Stimulated activated CD8-positive, alpha-beta memory T cell treated with anti-CD3 and anti-CD28 coated beads, Interleukin-7, amount 100 ng/mL, for 24 hours (primary cell): Measurements from ENCODE around the gene ABO.
"Not testable (repeated sequence)": the region's sequence is repeated elsewhere in the genome, so short reads cannot be mapped to it uniquely, and the experiment has no call there.

Source experiments
- DNase-seq: peaks from one replicate; pipeline ENCODE4 v3.0.0-alpha.2; 2020; ENCODE audit warnings: low read depth

Gene ABO

DNA sequence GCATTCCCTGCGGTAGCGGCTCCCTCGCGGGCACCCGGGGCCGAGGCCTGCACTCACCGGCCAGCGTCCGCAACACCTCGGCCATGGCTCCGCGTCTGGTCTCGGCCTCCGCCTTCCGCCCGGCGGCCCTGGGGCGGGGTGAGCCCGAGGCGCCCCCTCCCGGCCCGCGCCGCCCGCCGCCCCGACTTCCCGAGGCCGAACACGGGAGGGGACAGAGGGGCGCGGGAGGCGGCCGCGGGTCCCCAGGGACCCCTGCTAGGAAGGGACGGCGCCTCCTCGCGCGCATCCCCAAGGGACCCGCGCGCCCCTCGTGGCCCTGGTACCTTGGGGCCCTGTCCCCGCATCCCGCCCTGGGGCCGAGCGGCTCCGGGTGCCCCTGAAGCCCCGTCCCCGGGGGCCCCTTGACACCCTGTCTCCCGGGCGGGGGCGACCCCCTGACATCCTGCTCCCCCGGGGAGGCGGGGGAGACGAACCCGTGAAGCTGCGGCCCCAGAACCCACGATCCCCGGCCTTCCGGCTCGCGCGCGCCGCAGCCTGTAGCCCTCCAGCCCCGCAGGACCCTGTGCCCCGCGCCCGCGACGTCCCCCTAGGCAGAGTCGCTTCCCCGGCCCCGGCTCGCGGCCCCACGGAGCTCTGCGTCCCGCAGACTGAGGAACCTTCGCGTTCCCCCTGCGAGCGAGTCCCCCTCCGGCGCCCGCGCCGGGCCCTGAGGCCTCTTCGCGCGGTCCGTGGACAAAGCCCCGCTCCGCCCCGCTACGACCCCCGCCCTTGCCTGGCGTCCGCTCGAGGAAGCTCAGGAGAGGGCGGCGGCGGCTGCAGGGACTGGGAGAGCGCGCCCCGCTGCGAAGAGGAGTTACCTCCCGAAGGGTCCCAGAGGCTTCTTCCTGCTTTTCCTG, at the start of gene ABO:
Gene ABO (minus strand): TSS at position 97 of the 896 bp plus-strand sequence.
- no peak for DNase-seq

DNA sequence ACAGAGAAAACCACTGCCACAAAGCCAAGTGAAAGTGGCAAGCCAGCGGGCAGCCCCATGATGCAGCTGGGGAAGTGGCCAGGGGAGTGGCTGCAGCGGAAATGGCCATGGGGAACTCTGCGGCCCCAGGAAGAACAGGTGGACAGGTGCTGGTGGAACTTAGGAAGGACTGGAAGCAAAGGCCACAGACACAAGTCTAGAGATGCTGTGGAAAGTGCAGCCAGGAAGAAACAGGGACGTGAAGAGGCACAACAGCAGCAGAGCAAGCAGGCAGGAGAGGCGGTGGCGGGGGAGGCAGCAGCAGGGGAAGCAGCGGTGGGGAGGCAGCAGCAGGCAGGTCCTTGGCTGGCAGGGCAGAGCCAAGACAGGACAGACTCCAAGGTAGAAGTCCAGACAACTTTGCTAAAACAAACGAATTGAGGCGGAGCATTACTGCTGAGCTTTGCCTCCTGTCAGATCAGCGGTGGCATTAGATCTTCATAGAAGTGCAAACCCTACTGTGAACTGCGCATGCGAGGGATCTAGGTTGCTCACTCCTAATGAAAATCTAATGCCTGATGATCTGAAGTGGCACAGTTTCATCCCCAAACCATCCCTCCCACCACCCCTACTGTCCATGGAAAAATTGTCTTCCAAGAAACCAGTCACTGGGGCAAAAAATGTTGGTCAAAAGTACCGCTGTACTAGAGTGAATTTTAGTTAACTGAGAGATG, 49.1 kb upstream of the ABO start:
- no peak for DNase-seq

DNA sequence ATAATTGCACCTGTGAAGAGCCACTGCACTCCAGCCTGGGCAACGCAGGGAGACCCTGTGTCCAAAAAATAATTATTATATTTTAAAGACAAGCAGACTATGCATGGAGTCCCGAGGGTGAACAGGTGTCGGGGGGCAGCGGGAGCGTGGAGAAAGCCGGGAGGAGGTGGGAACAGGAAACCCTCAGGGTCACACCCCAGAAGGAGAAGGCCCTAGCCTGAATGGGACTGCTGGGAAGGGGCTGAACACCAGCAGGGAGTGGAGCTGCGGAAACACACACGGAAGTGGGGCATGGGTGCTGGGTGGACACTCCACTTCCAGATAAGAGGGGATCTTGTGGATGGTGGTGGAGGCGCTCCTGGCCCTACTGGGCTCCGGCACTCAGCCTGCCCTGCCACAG, 48.2 kb upstream of the ABO start:
- DNase-seq: no peak

DNA sequence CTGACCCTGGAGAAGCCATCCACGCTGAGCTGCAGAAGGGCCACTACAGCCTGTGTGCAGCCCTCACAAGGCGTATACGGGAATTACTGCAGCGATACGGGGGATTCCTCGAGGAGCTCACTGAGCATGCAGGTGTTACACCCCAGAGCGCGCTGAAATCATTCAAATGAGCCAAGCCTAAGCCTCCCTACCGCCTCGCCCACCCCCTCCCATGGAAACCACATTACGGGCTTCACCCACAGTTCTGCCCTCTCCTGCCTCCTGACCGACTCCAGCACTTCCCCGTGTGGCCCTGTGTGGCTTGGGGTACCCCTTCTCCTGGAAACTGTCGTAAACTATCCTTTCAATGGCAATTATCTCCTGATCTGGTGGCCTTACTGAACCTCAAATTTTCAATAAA, 47.7 kb upstream of the ABO start:
- no peak for DNase-seq

DNA sequence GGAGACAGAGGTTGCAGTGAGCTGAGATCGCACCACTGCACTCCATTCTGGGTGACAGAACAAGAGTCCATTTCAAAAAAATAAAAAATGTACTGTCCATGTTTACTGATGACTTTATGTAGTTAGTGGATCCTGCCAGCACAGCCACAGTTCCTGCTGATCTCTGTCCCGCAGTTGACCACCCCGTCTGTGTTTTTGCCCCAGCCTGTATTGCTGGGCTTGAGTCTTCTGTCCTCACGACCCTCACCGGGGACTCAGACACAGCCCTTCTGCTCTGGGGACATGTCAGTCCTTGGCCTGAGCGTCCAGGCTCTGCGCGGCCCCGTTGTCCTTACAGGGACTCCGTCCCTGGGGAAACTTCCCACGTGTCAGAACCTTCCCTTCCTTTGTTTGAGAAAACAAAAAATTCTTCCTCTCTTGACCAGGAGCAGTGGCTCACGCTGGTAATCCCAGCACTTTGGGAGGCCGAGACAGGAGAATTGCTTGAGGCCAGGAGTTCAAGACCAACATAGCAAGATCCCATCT, 46.5 kb upstream of the ABO start:
- no peak for DNase-seq

DNA sequence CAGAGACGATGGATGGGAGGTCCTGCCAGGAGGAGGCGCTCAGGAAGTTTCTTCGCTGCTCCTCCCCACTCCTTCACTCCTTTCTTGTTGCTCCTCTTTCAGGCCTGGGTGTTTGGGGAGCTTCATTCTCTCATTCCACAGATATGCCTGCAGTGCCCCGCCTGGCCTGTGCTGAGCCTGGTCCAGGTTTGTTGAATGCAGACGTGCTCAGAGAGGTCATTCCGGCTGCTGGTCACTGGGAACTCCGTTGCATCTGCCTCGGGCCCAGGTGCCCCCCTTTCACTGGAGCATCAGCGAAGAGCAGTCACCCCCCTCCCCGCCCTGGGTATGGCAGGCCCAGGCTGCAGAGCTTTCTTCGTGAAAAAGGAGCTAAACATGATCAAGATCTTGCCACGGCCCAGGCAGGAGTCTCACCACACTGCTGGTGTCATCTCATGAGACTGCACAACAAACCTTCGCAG, 45.5 kb upstream of the ABO start:
- no peak for DNase-seq

DNA sequence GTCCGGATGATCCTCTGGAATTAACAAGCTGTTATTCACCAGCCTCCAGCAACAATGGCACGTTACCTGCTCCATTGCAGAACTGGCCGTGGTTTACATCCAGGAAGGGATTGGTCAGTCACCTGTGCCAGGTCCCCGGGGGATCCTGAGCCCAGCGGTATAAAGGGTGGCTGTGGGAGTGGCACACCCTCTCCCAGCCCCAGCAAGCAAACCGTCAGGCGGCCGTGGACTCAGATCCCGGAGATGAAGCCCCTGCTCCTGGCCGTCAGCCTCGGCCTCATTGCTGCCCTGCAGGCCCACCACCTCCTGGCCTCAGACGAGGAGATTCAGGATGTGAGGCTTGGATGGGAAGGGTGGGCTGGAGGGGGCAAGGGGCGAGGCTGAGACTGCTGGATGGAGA, 42.5 kb upstream of the ABO start:
- not testable (repeated sequence) for DNase-seq

DNA sequence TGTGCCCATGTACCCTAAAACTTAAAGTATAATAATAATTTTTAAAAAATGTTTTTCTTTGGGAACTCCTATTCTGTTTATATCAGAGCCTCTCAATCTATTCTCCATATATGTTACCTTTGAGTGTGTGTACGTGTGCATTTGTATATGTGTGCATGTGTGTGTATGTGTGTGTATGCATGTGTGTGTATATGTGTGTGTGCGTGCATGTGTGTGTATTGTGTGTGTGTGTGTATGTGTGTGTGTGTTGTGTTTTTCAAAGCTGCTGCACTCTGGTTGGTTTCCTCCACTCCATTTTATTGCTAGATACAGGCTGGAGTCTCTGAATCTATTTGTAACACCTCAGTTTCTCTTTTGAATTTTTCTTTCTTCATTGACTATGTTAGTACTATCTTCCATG, 41.0 kb upstream of the ABO start:
- DNase-seq: no peak

DNA sequence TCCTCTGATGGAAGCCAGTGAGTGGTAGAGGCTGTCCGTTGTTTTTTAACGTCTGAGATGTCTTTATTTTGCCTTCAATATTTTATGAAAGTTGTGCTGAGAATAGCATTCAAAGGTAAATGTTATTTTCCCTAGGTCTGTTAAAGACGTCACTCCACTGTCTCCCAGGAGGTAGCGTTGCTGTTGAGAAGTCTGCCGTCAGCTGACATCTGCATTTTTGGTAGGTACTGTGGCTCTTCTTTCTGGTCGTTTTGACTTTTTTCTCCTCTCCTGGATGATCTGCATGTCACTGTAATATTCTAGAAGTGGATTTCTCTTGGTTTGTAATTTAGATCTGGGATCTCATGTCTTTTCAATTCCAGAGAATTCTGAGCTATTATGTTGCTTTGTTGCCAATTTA, 34.6 kb upstream of the ABO start:
- DNase-seq: no peak

DNA sequence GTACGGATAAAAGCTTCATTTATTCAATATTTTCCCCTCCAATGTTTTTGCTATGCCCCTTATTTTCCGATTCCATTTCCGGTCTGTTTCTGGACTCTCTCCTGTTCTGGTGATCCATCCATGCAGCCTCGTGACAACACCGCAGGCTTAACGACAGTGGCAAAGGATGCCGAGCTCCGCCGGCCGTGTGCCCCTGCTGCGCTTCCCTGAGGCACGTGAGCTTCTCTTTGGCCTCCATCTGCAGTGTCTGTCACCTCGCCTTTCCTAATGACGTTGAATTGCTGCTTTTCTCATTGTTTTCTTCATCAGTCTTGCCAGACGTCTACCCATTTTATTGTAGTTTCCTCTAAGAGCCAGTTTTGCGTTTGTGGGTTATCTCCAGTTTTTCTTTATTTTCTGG, 32.3 kb upstream of the ABO start:
- no peak for DNase-seq

DNA sequence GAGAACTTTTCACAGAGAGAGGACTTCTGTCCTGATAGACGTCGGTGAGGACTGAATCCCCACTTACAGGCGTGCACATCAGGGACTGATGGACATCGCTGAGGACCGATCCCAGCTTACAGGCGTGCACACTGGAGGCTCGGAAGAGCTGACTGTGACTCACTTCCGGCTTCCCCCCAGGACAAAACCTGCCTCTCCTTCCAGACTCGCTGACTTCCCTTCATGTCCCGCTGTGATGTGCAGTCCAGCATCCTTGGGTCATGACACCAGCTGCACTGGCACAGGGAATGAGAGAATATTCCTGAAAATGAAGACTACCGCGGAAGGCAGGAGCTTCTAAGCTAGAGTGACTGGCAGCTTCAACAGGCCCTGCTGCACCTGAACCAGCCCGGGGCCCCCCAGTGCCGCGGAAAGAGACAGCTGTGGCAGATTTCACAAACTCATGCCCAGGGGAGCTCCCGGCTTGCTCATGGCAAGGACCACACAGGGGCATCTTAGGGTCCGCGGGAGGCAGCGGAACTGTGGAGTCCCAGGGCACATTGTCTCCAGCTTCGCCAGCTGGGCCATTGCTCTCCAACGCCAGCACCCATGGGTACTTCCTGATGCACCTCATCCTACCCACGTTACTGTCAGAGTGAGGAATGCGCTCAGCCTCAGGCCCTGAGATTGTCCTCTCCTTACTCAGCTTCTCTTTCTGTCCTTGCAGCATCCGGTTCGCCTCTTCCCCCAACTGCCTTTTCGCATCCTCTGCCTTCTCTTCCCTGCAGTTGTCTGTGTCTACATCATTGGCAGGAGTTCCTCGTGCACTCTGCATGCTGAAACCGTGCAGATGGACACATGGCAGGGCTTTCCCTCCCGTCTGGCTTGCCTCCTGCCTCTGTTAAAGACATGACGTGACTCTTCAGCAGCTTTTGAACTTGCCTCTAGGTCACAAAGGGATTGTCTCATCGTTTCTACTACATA, 31.5 kb upstream of the ABO start:
- no peak for DNase-seq

DNA sequence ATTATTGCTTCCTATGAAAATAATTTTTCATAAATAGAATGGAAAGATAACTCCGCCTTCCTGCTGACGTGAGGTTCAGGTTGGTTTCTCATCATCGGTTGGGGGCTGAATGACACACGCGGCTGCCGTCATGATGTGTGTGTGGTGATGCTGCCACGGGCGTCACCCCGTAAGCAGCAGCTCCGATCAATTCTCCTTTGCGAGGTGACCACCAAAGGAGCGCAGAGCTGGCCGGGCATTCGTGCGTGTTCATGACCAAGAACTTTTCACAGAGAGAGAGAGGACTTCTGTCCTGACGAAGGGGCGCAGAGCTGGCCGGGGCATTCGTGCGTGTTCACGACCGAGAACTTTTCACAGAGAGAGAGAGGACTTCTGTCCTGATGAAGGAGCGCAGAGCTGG, 30.7 kb upstream of the ABO start:
- no peak for DNase-seq

DNA sequence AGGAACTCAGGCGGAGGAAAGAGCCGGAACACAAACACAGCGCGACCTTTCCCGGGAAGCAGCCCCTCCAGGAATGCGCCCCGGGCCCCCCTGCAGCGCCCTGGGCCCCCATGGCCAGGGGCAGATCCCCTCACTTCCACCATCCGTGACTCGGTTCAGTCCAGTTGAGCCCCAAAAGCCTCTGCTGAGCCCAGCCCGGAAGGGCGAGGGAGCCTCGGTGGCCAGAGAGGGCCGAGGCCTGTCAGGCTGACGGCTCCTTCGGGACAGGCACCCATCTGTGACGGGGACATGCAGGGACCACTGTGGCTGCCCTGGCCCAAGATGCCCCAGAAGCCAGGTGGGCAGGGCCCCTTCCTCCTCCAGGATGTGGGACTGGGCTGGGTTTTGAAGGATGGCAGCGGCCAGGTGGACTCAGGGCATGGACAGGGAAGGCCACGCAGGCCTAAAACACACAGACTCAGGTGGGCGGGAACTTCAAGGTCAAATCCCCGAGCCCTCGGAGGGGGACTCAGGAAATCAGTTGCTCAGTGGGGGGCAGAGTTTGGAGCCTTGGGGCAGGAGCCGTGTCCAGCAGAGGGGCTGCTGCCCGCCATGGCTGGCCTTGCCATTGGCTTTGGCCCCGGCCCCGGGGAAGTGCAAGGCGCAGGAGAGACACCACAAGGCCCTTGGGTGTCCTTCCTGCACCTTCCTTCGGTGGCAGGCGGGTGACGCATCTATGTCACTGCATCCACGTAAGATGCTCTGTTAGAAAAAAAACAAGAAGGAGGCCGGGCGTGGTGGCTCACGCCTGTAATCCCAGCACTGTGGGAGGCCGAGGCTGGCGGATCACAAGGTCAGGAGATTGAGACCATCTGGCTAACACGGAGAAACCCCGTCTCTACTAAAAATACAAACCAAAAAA, 29.7 kb upstream of the ABO start:
- no peak for DNase-seq

DNA sequence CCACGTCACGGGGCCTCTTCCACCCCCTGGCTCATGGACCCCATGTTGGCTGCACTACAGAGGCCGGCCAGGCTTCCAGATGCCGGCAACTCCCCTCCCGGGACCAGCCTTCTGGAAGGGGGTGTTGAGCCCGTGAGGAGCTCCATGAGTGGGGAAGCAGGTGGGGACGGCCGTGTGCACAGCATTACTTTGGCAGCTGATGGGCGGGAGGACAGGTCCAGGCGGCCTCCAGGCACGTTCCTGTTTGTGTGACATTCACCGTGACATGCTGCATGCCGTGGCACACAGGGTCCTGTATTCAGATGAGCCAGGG, 29.1 kb upstream of the ABO start:
- no peak for DNase-seq

DNA sequence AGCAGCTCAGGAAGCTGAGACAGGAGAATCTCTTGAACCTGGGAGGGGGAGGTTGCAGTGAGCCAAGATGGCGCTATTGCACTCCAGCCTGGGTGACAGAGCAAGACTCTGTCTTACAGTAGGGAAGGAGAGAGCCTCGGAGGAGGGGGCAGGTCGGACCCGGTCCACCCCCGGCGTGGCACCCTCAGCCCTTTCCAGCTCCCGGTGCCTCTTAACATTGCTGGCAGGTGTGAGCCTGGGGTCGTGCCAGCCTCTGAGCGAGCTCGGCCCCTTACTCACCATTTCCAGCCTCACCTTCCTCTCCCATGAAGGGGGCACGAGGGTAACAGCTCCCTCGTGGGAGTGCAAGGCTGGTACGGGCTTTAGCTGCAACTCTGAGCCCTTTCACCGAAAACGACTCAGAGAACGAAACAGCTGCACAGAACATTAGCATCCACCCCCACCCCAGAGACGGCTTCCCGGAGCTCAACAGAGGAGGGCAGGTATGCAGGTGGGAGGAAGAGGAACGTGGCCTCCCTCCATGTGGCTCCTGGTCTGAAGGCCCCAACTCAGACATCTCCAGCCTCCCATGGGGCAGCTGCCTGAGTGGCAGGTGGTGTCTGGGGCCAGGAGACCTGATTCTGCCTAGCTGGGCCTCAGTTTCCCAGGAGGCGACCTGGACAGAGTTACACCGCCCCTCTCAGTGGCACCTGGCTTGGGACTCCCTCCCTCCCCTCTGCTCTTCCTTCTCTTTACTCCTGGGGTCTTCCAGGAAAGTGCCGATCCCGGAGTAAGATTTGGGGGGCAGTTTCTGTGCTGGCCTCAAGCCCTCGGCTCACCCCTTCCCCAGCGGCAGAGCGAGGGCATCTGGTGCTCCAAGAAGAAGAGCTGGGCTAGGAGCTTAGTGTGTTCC, 28.5 kb upstream of the ABO start:
- DNase-seq: no peak

DNA sequence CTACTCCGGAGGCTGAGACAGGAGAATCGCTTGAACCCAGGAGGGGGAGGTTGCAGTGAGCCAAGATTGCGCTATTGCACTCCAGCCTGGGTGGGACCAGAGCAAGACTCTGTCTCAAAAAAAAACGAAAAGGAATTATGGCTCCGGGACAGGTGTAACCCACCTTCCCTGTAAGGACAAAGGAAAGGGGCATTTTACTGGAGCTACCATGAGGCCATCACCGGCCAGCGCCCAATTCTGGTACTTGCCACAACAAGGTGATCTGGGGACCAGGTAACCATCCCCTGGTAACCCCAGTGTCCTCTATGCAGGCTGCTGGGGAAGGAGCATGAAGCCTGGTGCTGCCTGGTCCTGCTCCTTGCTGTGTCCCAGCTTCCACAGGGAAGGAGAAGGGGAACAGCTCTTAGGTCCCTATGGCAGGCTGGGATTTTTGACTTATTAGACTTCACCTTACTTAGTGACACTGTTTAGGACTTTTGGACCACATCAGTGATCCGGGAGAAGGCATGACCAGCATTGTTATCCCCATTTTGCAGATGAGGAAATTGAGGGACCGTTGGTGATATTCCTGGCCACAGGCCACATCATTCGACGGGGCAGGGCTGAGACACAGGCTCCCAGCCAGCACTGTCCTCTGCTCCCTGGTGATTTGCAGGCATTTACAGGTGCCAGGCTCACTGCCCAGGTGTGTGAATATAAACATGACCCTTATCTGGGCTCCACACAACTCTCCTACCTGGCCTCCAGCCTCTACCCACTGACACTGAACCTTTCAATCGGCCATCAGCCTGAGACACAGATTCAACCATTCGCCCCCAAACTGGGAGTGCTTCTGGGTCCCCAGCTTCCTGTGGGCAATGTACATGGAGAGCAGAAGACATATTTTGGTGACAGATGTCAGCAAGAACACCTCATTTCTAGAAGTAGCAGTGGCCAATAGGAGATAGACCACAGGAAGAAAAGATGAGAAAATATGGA, 26.5 kb upstream of the ABO start:
- DNase-seq: no peak

DNA sequence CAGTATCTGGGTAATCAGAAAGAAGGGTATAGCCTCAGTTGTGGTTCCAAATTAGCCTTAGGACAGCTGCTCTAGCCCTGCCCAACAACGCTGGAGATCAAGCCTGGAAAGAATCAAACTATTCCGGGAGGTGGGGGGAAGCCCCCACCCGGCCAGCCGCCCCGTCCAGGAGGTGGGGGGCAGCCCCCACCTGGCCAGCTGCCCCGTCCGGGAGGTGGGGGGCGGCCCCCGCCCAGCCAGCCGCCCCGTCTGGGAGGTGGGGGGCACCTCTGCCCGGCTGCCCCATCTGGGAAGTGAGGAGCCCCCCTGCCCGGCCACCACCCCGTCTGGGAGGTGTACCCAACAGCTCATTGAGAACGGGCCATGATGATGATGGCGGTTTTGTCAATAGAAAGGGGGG, 25.0 kb upstream of the ABO start:
- DNase-seq: not testable (repeated sequence)

DNA sequence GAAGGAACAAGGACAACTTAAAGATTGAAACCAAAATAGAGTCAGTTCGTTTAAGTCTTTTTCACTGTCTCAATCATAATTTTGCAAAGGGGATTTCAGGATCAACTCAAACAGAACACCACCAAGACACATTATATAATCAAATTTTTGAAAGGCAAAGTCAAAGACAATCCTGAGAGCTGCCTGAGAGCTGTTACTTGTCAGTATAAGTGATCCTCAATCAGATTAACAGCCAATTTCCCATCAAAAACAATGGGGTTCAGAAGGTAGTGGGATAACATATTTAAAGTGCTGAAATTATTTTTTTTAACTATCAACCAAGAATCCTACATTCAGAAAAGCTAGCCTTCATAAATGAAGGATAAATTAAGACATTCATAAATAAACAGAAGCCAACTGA, 19.3 kb upstream of the ABO start:
- no peak for DNase-seq

DNA sequence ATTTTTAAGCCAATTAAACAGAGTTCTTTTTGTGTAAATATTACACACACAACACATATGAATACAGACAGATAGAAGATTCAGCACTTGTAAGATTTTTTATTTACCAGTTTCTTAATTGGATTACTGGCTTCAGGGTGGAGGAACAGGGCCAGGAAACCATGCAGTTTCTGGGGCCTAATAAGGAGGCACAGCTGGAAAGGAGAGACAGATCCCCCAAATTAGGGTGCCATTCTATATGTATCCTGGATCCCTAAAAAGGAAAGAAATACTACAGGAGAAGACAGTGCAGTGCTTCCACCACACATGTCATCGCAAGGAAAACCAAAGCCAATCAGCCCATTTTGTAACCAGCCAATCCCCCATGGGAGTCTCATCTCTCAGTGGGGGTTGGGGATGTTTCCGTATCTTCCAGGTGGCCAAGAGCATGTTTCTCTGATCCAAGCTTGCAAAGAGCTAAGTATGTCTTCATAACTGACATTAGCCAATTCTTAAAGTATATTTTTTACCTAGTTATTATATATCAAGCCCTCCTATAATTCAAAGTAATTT, 15.8 kb upstream of the ABO start:
- DNase-seq: no peak
